Measurements from ENCODE around the gene MSMB.
"Not testable (repeated sequence)": the region's sequence is repeated elsewhere in the genome, so short reads cannot be mapped to it uniquely, and the experiment has no call there.

MSMB gene

DNA sequence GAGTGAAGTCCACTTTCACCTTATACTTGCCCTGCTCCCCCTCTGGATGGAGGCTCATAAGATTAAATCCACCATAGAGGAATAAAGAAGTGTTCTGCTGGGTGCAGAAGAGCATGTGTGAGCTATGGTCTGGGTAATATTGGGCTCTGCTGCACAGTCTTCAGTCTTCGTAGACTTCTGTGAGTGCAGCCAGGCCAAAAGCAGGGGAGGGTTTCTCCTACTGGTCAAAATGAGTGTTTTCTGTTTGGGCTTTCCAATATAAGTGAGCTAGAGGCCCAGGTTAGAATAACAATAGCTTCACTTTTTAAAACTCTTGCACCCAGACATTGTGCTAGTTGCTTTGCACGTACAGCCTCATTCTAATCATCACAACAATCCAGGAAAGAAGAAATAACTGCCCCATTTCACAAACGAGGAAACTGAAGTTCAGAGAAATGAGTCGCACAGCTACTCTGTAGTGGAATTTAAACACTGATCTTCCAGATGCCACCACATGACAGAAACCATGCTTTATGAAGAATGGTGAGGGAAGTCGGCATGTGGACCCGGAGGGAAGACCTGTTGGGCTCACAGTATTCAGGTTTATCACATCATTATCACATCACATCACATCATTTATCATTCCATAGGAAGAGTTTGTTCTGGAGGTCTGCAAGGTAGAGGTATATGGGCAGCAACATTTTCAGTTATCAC is 23.8 kb upstream of the MSMB start:
- DNase-seq, result no peak

DNA sequence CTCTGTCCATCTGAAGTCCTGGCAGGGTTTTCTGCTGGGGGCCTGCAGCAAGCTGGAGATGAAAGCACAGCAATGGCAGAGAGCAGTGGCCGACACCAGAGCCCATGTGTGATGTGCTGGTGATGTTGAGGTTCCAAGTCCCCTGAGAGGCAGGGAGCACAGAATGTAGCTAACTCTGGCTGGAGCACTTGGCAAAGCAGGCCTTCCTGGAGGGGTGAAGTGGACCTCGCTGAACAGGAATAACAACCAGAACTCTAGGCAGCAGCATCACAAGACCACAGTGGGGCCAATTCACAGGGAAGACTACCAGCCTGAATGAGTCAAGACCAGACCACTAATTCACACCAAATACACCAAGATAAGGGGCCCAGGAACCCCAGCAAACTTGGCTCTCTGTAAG is 22.8 kb upstream of the MSMB start:
- no peak for DNase-seq

DNA sequence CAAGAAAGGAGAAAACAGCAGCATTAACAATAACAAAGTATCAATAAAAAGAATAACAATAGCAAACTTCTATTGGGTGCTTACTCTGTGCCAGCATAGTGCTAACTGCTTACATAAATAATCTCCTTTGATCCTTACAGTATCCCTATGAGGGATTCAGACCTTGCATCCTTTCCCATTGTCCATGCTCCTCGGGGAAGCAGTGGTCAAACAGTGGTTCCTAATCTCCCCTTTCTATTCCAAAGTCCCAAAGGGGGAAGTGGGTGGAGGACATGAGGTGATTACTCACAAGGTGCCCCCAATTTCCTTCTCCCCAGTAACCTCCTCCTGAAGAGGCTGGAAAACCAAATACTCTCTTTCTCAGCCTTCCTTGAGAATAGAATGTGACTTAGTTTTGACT is 22.0 kb upstream of the MSMB start:
- DNase-seq, result no peak

DNA sequence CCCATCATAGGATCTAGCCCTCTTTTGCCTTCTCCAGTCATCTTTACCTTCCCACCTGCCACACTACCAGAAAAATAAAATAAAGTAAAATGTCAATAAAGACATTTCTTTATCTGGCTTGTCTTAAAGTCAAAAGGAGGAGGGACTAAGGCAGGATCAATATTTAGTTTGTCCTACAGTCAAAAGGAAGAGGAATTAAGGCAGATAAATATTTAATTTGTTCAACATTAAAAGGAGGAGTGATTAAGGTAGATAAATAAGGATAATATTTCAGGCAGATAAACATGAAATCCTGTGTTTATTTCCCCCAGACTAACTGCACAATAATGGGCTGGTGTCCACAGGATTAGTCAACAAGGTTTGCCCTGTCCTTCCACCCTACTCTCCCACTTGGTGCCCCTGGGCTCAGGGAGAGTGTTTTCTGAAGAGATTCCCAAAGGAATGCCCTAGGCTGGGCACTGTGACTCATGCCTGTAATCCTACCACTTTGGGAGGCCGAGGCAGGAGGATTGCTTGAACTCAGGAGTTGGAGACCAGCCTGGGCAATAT is 18.3 kb upstream of the MSMB start:
- no peak for DNase-seq

DNA sequence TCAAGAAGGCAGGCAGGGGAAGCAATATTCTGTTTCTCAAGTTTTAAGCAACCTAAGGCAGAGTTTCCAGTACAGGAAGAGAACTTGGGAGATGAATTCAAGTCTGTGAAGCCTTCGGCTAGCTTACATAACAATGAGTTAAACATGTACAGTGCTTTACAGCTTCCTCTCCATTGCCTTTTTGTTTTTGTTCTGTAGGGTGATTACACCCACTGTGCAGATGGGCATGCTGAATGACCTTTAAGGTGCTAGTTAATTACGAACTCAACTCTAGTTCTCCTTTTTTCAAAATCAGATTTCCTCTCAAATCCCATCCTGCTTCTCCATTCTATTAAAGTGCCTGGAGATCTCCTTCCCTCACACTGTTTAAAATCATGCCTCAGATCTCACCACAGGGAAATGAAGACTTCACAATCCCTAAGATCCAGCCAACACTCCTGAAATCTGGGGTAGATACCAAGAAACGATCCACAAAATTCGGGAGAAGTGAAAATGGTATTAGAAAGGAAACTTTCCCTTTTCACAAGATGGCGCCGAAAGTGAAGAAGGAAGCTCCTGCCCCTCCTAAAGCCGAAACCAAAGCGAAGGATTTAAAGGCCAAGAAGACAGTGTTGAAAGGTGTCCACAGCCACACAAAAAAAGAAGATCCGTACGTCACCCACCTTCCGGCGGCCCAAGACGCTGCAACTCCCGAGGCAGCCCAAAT is 16.8 kb upstream of the MSMB start:
- no peak for DNase-seq

DNA sequence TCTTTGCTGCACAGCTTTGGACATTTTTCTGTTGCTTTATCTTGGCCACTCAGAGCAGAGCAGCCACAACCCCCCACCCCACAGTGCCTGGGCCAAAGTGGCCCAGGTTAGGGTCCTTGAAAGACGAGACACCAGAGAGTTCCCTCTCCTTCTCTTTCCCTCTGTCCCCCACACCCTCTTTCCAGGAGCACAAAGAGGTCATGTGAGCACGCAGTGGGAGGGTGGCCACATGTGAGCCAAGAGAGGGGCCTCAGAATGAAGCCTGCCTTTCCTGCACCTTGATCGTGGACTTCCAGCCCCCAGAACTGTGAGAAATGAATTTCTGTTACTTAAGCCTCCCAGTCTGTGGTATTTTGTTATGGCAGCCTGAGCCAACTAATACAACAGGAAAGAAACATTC is 14.6 kb upstream of the MSMB start:
- DNase-seq, result no peak

DNA sequence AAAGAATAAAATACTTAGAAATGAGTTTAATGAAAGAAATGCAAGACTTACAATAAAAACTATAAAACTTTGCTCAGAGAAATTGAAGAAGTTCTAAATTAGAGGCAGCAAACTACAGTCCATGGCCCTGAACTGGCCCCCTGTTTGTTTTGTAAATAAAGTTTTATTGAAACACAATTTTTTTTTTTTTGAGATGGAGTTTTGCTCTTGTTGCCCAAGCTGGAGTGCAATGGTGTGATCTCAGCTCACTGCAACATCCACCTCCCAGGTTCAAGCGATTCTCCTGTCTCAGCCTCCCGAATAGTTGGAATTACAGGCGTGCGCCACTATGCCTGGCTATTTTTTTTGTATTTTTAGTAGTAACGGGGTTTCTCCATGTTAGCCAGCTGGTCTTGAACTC is 11.9 kb upstream of the MSMB start:
- not testable (repeated sequence) for DNase-seq

DNA sequence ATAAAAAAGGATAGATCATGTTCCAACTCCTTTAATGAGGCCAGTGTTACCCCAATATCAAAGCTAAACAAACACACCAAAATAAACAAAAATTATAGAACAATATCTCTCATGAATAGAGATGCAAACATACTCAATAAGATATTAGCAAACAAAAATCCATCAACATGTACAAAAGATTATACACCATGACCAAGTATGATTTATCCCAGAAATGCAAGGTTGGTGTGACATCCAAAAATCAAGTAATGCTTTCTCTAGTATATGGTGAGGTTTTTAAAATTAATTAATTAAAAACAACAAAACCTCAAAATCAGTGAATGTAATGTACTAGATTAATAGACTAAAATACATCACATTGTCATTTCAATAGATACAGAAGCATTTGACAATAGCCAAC is 11.0 kb upstream of the MSMB start:
- no peak for DNase-seq

DNA sequence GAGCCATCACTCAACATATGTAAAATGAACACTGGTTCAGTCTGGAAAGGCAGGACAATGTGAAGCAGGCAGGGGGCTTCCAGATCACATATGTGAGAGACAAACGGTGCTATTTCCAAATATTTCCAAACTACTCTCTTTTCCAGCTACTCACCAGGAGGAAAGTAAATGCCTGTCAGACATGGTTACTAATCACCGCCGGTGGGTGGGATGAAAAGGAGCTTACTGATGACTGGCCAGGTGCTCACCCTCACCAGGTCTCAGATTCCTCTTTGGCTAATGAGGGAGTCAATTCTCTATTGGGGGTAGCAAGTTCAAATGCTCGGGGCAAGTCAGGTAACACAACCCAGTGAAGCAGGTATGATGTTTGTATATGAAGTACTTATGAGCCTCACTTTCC is 9.7 kb upstream of the MSMB start:
- no peak for DNase-seq

DNA sequence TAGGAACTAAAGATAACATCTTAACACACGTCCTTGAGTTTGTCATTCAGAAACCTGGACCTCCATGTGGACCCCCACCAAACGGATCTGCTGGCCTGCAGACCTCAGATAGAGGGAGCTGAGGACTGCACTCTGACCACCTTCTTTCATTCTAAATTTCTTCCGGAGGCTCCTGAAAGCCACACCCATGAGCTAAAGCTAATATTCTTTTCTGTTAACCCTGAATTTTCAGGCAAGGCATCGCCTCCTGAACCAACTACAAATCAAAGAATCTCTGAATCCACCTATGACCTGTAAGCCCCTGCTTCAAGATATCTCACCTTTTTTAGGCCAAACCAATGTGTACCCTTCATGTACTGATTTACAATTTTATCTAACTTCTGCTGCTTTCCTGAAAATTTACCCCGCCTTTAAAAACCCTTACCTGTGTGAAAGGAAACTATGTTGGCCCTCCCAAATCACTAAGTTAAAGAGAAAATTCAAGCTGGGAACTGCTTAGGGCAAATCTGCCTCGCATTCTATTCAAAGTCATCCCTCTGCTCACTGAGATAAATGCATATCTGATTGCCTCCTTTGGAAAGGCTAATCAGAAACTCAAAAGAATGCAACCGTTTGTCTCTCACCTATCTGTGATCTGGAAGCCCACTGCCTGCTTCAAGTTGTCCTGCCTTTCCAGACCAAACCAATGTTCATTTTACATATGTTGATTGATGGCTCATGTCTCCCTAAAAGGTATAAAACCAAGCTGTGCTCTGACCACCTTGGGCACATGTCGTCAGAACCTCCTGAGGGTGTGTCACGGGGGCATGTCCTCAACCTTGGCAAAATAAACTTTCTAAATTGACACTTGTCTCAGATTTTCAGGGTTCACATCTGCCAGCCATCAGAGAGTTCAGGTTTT is 7.7 kb upstream of the MSMB start:
- DNase-seq, result no peak

DNA sequence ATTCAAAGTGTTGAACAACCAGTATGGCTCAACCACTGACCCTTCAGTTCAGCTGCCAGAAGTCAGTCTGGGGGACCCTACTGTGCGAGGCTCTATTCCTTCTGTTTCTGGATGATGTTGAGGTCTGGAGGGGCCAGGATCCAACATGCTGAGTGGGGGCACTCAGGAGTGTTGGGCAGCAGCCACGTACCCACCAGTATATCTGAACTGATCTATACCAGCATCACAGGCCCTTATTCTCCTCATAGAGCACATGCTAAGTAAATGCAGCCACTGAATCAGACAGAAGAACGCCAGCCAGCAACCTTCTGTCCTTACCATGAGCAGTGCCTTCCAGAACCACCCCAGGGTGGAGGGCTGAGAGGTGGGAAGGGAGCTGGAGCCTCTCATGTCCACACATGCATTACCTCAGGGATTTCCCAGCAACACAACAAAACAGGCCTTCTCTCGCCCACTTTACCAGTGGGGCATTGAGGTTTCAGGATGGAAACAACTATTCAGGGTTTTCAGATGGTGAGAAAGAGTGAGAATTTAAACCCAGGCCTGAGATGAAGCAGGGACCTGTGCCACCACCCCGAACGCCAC is 6.8 kb upstream of the MSMB start:
- DNase-seq, result no peak

DNA sequence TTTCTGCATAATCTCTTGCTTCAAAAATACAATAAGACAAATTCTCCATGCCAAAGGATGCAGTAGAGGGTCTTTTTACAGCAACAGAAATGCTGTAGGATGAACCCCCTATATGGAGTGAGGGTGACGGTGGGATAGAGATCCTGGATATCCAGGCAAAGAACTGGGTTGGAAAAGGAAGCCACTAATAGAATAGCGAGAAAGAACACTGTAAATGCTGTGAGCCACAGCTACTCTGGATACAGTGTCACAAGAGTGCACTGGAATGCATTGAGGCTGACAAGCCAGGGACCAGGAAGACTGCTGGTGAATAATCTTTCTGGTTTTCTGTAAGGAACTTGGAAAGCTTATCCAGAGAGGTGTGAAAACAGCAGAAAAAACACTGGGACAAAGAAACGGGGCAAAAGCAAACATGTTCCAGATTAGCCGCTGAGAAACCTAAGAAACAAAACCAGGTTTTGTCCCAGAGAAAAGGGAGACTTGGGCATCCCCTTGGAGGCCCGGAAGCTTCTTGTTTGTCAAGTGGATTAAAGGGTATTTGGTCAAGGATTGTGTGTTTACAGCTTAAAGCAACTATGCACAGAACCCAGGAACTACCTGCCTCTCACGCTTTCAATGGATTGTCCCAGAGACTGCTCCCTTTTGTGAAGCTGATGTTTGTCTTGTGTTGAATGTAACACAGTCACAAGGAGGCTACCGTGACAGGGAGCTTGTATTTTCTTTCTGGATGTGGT is 6.2 kb upstream of the MSMB start:
- DNase-seq, result no peak

DNA sequence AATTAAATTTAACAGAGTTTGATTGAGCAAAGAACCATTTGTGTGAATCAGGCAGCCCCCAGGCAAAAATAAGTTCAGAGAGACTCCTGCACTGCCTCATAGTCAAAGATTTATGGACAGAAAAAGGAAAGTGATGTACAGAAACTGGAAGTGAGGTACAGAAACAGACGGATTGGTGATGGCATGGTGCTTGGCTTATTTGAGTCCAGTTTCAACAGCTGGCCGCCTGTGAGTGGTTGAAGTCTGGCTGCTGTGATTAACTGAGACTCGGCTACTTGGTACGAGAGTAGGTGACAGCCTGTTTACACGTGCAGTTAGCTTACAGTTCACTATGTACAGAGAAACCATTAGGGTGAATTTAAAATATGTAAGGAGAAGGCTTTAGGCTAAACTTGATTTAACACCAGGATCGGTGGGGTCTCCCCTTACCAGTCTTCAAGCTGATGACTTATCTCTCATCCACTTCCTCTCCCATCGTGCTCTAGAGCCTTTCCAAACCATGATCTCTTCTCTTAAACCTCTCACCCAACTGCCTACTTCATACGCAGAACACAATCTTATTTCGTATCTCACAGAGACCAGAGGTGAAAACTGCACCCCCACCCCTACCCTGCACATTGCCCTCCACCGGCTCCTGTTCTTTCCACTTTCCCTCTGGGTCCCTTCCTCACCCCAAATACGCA is 5.0 kb upstream of the MSMB start:
- DNase-seq, result no peak

DNA sequence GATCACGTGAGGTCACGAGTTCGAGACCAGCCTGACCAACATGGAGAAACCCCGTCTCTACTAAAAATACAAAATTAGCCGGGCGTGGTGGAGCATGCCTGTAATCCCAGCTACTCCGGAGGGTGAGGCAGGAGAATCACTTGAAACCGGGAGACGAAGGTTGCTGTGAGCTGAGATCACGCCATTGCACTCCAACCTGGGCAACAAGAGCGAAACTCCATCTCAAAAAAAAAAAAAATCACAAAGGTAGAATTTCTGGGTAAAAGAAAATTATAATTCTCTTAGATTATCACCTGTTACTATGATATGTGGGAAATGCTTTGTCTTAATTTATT is 3.4 kb upstream of the MSMB start:
- DNase-seq, result not testable (repeated sequence)

DNA sequence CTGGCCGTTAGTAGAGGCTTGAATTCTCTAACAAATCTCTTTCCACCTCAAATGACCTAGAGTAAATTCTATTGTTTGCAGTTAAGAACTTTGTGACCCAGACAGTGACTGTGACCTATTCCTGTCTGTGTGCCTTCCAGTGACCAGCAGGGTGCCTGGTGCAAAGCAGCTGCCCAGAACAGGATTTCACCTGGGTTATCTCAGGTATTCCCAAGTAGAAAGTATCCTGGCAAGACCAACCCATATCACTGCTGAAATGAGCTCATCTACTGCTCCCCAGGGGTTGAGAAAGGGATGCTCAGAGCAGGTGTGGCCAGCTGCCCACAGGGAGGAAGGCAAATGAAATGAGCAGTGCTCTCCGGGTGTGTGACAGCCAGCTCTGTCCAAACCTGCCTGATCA is 2.1 kb upstream of the MSMB start:
- no peak for DNase-seq

DNA sequence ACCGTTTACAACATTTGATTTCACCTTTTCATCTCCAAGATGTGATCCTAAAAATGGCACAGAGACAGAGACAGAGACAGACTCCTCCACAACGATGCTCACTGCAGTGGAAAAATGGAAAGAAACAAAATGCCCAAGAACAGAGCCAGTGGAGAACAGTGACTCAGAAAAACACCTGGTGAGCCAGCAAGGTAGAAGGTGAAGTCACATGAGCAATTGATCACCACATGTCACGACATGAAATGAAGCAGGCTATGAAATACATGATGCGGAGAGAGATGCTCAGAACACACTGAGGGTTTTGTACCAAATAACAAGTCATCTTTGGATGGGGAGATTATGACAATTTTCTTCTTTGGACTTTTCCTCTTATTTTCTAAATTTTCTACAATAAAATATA is 3.5 kb downstream of the MSMB start:
- no peak for DNase-seq

DNA sequence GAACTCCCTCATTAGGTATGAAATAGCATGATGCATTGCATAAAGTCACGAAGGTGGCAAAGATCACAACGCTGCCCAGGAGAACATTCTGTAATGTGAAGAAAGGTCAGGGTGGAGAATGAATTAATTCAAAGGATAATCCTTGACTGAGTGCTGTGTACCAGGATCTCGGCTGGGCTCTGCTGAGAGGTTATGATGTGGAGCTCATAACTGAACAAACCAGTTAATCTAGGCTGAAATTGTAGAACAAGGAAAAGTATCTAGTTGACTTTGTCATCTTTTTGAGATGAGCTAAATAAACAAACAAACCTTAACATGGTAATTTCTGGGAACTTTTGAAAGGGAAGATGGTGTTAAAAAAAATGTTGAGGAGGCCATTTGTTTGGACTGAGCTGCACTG is 6.1 kb downstream of the MSMB start:
- no peak for DNase-seq

DNA sequence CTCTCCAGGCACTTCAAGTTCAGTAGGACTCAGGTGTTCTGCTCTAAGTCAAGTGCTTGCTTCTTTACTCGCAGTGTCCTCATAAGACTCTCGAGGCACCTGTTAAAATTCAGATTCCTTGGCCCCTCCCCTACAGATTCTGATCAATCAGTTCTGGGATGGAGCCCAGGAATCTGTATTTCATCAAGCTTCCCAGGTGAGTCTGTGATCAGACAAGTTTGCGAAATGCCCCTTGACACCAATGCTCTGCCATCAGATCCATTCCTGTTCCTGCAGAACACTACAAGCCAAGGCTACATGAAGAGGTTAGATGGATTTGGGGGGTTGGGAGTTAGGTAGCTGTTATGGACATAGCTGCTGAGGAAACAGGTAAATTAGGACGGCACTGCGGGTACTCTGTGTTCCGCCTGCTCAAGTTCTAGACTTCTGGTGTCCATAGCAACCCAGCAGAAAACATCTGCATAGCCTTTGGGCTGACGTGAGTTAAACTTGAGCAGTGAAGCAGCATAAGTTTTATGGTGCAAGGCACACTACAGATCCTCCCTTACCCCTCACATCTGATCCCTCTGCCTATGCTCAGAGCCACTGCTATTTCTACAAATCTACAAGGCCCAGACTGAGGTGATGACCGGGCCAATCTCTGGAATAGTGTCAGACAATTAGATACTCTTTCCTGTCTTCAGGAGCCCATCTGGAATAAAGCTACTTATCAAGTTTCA is 8.8 kb downstream of the MSMB start:
- no peak for DNase-seq

DNA sequence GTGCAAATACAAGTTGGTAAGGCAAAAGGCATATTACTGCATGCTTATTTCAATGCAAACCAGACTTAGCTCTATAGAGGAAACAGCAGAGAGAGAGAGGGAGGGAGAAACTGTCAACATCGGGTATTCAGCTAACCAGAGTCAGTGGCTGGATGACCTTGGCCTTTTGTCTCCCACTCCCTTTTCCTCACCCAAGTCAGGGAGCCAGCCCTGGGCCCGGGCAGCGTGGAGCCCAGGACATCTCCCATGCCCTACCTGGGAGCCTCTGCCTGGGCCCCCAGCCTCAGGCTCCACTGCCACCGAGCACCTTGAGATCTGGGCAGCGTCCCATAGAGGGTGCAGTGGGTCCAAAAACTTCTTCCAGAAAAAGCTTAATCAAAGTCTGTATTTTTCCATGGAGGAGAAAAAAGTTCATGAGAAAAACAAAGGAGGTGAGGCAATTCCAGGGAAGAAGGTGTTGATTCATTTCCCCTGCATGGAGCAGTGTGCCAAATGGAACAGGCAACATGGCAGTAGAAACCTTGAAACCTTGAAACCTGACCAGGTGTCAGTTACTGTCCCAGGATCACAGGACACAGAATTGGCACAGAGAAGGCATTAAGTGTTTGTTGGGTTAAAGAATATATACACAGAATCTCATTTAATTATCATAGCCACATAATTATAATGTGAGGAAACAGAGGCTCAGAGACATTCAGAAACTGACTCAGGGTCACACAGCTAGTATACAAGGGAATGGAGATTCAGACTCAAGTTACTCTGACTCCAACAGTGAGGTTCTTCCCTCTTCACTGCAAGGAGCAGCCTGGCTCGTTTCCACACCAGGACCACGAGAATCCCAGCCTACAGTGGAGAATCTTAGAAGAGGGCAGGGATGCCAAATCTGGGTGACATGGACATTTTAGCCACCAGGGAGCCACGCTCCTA is 9.9 kb downstream of the MSMB start:
- DNase-seq, result no peak

DNA sequence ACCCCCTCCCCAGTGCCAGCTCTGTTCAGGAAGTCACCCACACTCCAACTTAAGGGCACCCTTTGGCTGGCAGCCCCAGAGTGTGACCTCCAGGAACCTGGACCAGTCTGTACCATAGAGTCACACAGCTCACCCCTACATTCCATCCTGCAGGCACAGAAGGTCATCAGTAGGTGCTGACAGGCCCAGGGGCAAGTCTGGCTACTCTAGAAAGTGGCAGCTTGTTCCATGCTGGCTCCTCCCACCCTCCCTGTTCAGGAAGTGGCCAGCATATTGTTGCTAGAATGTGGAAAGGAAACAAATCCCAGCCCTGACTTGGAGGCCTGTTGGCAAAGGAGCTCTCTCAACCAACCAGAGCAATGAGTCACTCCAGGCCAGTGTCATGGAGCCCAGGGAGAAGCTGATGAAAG is 12.5 kb downstream of the MSMB start:
- no peak for DNase-seq
